HepG2 (cell line): ENCODE results near the gene MRPL39. TPM values are rescaled to one million over a fixed set of nuclear protein-coding genes. Genes with fewer than 3 reads are reported as not detected.

Experiments used
- ATAC-seq: fragments of 200-7000 bp; cut with Tn5 transposase; 3 replicates; pipeline ENCODE4 v1.9.1; 2020; ENCODE audit warnings: mild to moderate bottlenecking, moderate library complexity
- BruUV-seq: library from RNA; stranded (reverse); fragments of 400-500 nt; replicated peaks from 2 replicates; lab custom pipeline; 2021; lab: Mats Ljungman, UMichigan
- CTCF ChIA-PET: fragments of 300-600 bp; formaldehyde crosslinking; extraction: SDS; loops from one replicate; lab custom pipeline; 2021; ENCODE audit warnings: low total read pairs, inconsistent platforms, low intra/inter-chr PET ratio; lab: Yijun Ruan, JAX
- POLR2A ChIA-PET: fragments of 350-600 bp; sonication (Branson Sonifier 250); formaldehyde crosslinking; loops from one replicate; lab custom pipeline; 2020; ENCODE audit warnings: antibody characterized with exemption, inconsistent platforms; lab: Yijun Ruan, JAX
- DNase-seq: peaks from one replicate; pipeline ENCODE4 v3.0.0-alpha.2; 2015; ENCODE audit warnings: low spot score
- FAIRE-seq: peaks from 3 replicates; lab custom pipeline; 2011; peaks lifted over from hg19 to GRCh38; lab: Jason Lieb, UNC
- H2AFZ ChIP-seq: one replicate; pipeline ENCODE4 v1.6.1; 2011; ENCODE audit warnings: low read length, inconsistent platforms
- H3K27ac ChIP-seq: fragments of 300-600 bp; 3 replicates; pipeline ENCODE4 v1.8.0; 2011; ENCODE audit warnings: mixed run types, mild to moderate bottlenecking, mixed read lengths, low read length, inconsistent platforms; ENCODE audit not compliant: insufficient read depth; ENCODE audit errors: extremely low read length
- H3K27me3 ChIP-seq, 2 experiments: fragments of 200-600 bp in 1 of 2; 2 replicates in 1 of 2; 3 replicates in 1 of 2; pipeline versions ENCODE4 v1.6.0 to v1.8.0; 2011; ENCODE audit warnings: low read length in 2 of 2, mild to moderate bottlenecking in 2 of 2, moderate library complexity in 2 of 2, inconsistent platforms in 1 of 2; ENCODE audit not compliant: insufficient read depth in 2 of 2, control insufficient read depth in 1 of 2
- H3K36me3 ChIP-seq, 2 experiments: fragments of 200-600 bp in 1 of 2; replicated peaks in 1 of 2; 2 replicates in 1 of 2; 3 replicates in 1 of 2; pipeline versions ENCODE4 v1.5.1 to v1.8.0; 2011; ENCODE audit warnings: low read length in 2 of 2, inconsistent platforms in 1 of 2; ENCODE audit not compliant: insufficient read depth in 2 of 2, control insufficient read depth in 1 of 2
- H3K4me1 ChIP-seq: 2 replicates; pipeline ENCODE4 v1.5.1; 2012; ENCODE audit warnings: low read length, inconsistent platforms; ENCODE audit not compliant: insufficient read depth
- H3K4me2 ChIP-seq: 2 replicates; pipeline ENCODE4 v1.6.0; 2011; ENCODE audit warnings: low read depth, low read length, inconsistent platforms
- H3K4me3 ChIP-seq, 3 experiments: fragments of 200-600 bp in 1 of 3; sonication (generic), shearing (Covaris generic) in 1 of 3; replicated peaks in 1 of 3; 2 replicates each; pipeline ENCODE4 v1.5.1; 2011 to 2016; ENCODE audit warnings: low read length in 3 of 3, inconsistent platforms in 2 of 3, low read depth in 2 of 3, mild to moderate bottlenecking in 2 of 3, control low read depth in 1 of 3, mixed read lengths in 1 of 3; ENCODE audit not compliant: insufficient read depth in 1 of 3
- H3K79me2 ChIP-seq: one replicate; pipeline ENCODE4 v1.6.1; 2011; ENCODE audit warnings: low read length, inconsistent platforms; ENCODE audit not compliant: insufficient read depth
- H3K9ac ChIP-seq: 2 replicates; pipeline ENCODE4 v1.6.0; 2011; ENCODE audit warnings: mild to moderate bottlenecking, low read depth, low read length, inconsistent platforms; ENCODE audit not compliant: insufficient read depth
- H3K9me3 ChIP-seq: 2 replicates; pipeline ENCODE4 v1.5.1; 2012; ENCODE audit warnings: mild to moderate bottlenecking, low read length
- H4K20me1 ChIP-seq: 2 replicates; pipeline ENCODE4 v1.6.0; 2011; ENCODE audit warnings: inconsistent platforms, mild to moderate bottlenecking, low read length, moderate library complexity; ENCODE audit not compliant: insufficient read depth
- ARNT ChIP-seq: fragments of 450-650 bp; IDR thresholded peaks from 2 replicates; pipeline ENCODE4 v1.6.1; 2017
- HCFC1 ChIP-seq: fragments of 150-350 bp; IDR thresholded peaks from 2 replicates; pipeline ENCODE4 v1.6.1; 2014; ENCODE audit warnings: low read depth, low read length
- RBM39 ChIP-seq: fragments of 200-400 bp; formaldehyde crosslinking; IDR thresholded peaks from one replicate; pipeline ENCODE4 v1.6.1; 2018; ENCODE audit warnings: antibody characterized with exemption, mild to moderate bottlenecking, low read depth, low read length; ENCODE audit not compliant: poor library complexity, severe bottlenecking
- XBP1 ChIP-seq: sonication (generic); formaldehyde crosslinking; IDR thresholded peaks from 2 replicates; pipeline ENCODE4 v1.5.0; 2020; ENCODE audit warnings: missing genetic modification reagents
- ZKSCAN5 ChIP-seq: sonication (generic); formaldehyde crosslinking; IDR thresholded peaks from 2 replicates; pipeline ENCODE4 v1.5.1; 2020; ENCODE audit warnings: mild to moderate bottlenecking, missing genetic modification reagents
- WGBS: methylation state at CpG from one replicate; pipeline ENCODE4 v1.1.6; 2017; ENCODE audit warnings: low lambda C conversion rate; 5-methylcytosine and 5-hydroxymethylcytosine counted together
- in situ Hi-C: cut with HindIII; loops from 2 replicates; pipeline ENCODE4 v1.10.0; 2017; ENCODE audit warnings: low pct_unique_long_range_greater_than_20kb; ENCODE audit not compliant: extremely low pct_ligation_motif_present
- intact Hi-C: fragments of 100-400 bp; cut with micrococcal nuclease; formaldehyde crosslinking; loops from one replicate; pipeline ENCODE4 v1.10.0; 2022; ENCODE audit not compliant: unreplicated experiment
- polyA plus RNA-seq, 8 experiments: library from polyadenylated mRNA; depleted of rRNA in 3 of 8; stranded (reverse) in 7 of 8; unstranded in 1 of 8; fragments of >200 nt; fragmentation: Illumina TruSeq in 4 of 8; extraction: Trizol in 4 of 8; gene quantifications; 2 replicates each; pipeline versions ENCODE4 v1.2.1 to v1.2.3, GENCODE V29; 2011 to 2016; ENCODE audit warnings: low read depth in 4 of 8, missing spikeins in 1 of 8, mixed read lengths in 1 of 8; ENCODE audit not compliant: insufficient read depth in 1 of 8
- total RNA-seq, 5 experiments: library from RNA; depleted of rRNA; stranded (reverse); fragments of >200 nt; fragmentation: Illumina TruSeq; extraction: Trizol; gene quantifications; 2 replicates each; pipeline ENCODE4 v1.2.3, GENCODE V29; 2016; ENCODE audit warnings: low read depth in 1 of 5
- TF ChIP-seq, protein P1 (sequence below): sonication (generic); formaldehyde crosslinking; IDR thresholded peaks from 2 replicates; pipeline ENCODE4 v1.4.0; 2020; ENCODE audit warnings: missing genetic modification reagents
- TF ChIP-seq, protein P2 (sequence below): sonication (generic); formaldehyde crosslinking; IDR thresholded peaks from 2 replicates; pipeline ENCODE4 v1.5.0; 2020; ENCODE audit warnings: mild to moderate bottlenecking, missing genetic modification reagents, moderate library complexity
- TF ChIP-seq, protein P3 (sequence below): sonication (generic); formaldehyde crosslinking; IDR thresholded peaks from 2 replicates; pipeline ENCODE4 v1.4.0; 2020; ENCODE audit warnings: mild to moderate bottlenecking, low read depth, missing genetic modification reagents
- TF ChIP-seq, protein P4 (sequence below), 2 experiments: fragments of 450-650 bp in 1 of 2; sonication (generic) in 1 of 2; formaldehyde crosslinking in 1 of 2; IDR thresholded peaks; 2 replicates each; pipeline versions ENCODE4 v1.6.1 to v1.8.0; 2016 to 2022; ENCODE audit warnings: antibody characterized with exemption in 1 of 2, mild to moderate bottlenecking in 1 of 2, missing genetic modification reagents in 1 of 2

The MRPL39 gene
- total and polyA plus RNA-seq, 2 of the 13 experiments (the other 11 are each of a cell fraction or from before 2014, with no cell fraction given): 29.1 to 91.2 TPM

DNA sequence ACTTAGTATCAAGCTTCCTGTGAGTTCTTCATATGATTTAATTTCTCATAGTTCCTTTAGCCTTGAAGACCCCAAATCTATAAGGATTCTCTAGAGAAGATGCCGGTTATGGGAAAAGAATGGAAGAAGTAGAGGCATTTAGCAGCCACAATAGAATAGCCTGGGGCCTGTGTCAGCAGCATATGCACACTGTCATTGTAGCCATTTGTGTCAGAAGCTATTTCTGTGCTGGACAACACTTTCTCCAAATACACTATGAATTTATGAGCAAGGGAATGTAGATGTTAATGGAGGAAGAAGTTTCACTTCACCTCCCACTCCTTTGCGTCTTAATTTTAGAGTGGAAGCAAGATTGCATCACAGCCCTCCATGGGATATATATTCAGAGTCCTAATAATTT is 49.1 kb upstream of the MRPL39 start:
- POLR2A ChIA-PET: no interaction called here
- H3K4me1 ChIP-seq: no peaks in the 10 kb centered on the region
- H3K36me3 ChIP-seq: no peaks in the 10 kb centered on the region
- no peaks in the 10 kb centered on the region for H3K27me3 ChIP-seq
- FAIRE-seq (no peak), ATAC-seq (no peak), DNase-seq (no peak)
- no peak overlapping the region for H3K9ac ChIP-seq
- intact Hi-C loops: no loop called here
- 18% methylated on average over 2 of the region's 2 CpGs for WGBS
- no peaks in the 10 kb centered on the region for H3K9me3 ChIP-seq
- no TSS peak for BruUV-seq
- H3K4me3 ChIP-seq: no peak overlapping the region
- no peak overlapping the region for H3K4me2 ChIP-seq
- H2AFZ ChIP-seq: no peak overlapping the region
- CTCF ChIA-PET: no interaction called here
- no peaks in the 10 kb centered on the region for H3K79me2 ChIP-seq
- H3K27ac ChIP-seq: no peak overlapping the region
- in situ Hi-C loops: no loop called here
- no peaks in the 10 kb centered on the region for H4K20me1 ChIP-seq
- no peak for TF ChIP-seq ZKSCAN5 (CRISPR knock-in tag)
- TF ChIP-seq, protein P1, sequence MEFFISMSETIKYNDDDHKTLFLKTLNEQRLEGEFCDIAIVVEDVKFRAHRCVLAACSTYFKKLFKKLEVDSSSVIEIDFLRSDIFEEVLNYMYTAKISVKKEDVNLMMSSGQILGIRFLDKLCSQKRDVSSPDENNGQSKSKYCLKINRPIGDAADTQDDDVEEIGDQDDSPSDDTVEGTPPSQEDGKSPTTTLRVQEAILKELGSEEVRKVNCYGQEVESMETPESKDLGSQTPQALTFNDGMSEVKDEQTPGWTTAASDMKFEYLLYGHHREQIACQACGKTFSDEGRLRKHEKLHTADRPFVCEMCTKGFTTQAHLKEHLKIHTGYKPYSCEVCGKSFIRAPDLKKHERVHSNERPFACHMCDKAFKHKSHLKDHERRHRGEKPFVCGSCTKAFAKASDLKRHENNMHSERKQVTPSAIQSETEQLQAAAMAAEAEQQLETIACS (CRISPR knock-in tag): no peak
- no peak for TF ChIP-seq HCFC1
- TF ChIP-seq, protein P2, sequence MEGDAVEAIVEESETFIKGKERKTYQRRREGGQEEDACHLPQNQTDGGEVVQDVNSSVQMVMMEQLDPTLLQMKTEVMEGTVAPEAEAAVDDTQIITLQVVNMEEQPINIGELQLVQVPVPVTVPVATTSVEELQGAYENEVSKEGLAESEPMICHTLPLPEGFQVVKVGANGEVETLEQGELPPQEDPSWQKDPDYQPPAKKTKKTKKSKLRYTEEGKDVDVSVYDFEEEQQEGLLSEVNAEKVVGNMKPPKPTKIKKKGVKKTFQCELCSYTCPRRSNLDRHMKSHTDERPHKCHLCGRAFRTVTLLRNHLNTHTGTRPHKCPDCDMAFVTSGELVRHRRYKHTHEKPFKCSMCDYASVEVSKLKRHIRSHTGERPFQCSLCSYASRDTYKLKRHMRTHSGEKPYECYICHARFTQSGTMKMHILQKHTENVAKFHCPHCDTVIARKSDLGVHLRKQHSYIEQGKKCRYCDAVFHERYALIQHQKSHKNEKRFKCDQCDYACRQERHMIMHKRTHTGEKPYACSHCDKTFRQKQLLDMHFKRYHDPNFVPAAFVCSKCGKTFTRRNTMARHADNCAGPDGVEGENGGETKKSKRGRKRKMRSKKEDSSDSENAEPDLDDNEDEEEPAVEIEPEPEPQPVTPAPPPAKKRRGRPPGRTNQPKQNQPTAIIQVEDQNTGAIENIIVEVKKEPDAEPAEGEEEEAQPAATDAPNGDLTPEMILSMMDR: no peak
- TF ChIP-seq XBP1 (CRISPR knock-in tag): no peak
- TF ChIP-seq, protein P3, sequence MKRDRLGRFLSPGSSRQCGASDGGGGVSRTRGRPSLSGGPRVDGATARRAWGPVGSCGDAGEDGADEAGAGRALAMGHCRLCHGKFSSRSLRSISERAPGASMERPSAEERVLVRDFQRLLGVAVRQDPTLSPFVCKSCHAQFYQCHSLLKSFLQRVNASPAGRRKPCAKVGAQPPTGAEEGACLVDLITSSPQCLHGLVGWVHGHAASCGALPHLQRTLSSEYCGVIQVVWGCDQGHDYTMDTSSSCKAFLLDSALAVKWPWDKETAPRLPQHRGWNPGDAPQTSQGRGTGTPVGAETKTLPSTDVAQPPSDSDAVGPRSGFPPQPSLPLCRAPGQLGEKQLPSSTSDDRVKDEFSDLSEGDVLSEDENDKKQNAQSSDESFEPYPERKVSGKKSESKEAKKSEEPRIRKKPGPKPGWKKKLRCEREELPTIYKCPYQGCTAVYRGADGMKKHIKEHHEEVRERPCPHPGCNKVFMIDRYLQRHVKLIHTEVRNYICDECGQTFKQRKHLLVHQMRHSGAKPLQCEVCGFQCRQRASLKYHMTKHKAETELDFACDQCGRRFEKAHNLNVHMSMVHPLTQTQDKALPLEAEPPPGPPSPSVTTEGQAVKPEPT (CRISPR knock-in tag): no peak
- TF ChIP-seq ARNT: no peak
- no peak for TF ChIP-seq RBM39
- TF ChIP-seq, protein P4, sequence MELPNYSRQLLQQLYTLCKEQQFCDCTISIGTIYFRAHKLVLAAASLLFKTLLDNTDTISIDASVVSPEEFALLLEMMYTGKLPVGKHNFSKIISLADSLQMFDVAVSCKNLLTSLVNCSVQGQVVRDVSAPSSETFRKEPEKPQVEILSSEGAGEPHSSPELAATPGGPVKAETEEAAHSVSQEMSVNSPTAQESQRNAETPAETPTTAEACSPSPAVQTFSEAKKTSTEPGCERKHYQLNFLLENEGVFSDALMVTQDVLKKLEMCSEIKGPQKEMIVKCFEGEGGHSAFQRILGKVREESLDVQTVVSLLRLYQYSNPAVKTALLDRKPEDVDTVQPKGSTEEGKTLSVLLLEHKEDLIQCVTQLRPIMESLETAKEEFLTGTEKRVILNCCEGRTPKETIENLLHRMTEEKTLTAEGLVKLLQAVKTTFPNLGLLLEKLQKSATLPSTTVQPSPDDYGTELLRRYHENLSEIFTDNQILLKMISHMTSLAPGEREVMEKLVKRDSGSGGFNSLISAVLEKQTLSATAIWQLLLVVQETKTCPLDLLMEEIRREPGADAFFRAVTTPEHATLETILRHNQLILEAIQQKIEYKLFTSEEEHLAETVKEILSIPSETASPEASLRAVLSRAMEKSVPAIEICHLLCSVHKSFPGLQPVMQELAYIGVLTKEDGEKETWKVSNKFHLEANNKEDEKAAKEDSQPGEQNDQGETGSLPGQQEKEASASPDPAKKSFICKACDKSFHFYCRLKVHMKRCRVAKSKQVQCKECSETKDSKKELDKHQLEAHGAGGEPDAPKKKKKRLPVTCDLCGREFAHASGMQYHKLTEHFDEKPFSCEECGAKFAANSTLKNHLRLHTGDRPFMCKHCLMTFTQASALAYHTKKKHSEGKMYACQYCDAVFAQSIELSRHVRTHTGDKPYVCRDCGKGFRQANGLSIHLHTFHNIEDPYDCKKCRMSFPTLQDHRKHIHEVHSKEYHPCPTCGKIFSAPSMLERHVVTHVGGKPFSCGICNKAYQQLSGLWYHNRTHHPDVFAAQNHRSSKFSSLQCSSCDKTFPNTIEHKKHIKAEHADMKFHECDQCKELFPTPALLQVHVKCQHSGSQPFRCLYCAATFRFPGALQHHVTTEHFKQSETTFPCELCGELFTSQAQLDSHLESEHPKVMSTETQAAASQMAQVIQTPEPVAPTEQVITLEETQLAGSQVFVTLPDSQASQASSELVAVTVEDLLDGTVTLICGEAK (IDR thresholded peaks at IDR 0.05): no peak
- TF ChIP-seq, protein P4 (CRISPR knock-in tag; IDR thresholded peaks at IDR 0.05): no peak
